Embryonic facial prominence (tissue), 1 donor: ENCODE measurements around the gene RPTOR.
"Not testable (repeated sequence)": the region's sequence is repeated elsewhere in the genome, so short reads cannot be mapped to it uniquely, and the experiment has no call there.

Experiments
- DNase-seq: peaks from one replicate; pipeline ENCODE4 v3.0.0-alpha.2; 2016; ENCODE audit errors: extremely low spot score

The RPTOR gene

GRCh38 chr17:80781807-80782277, 237.2 kb downstream of the RPTOR start:
- DNase-seq = no peak

GRCh38 chr17:80782536-80783427, 238.1 kb downstream of the RPTOR start:
- DNase-seq = no peak

GRCh38 chr17:80783486-80783885, 238.8 kb downstream of the RPTOR start:
- DNase-seq = no peak

- no peak for DNase-seq
These were observed 239.3 kb downstream of the RPTOR start for GRCh38 chr17:80783971-80784370.

- no peak for DNase-seq
These were observed 241.0 kb downstream of the RPTOR start for GRCh38 chr17:80785477-80786178.

GRCh38 chr17:80786470-80786869, 241.8 kb downstream of the RPTOR start:
- DNase-seq = no peak

GRCh38 chr17:80786887-80787286, 242.2 kb downstream of the RPTOR start:
- no peak for DNase-seq

GRCh38 chr17:80787881-80788280, 243.2 kb downstream of the RPTOR start:
- no peak for DNase-seq

GRCh38 chr17:80789356-80789902, 244.8 kb downstream of the RPTOR start:
- no peak for DNase-seq

- no peak for DNase-seq
These were observed 245.6 kb downstream of the RPTOR start for GRCh38 chr17:80790021-80790765.

- DNase-seq = no peak
These were observed 246.5 kb downstream of the RPTOR start for GRCh38 chr17:80790981-80791742.

GRCh38 chr17:80791758-80792284, 247.2 kb downstream of the RPTOR start:
- DNase-seq = no peak

GRCh38 chr17:80792373-80792781, 247.7 kb downstream of the RPTOR start:
- no peak for DNase-seq

GRCh38 chr17:80793421-80793820, 248.8 kb downstream of the RPTOR start:
- no peak for DNase-seq

GRCh38 chr17:80793851-80794267, 249.2 kb downstream of the RPTOR start:
- DNase-seq = no peak

- no peak for DNase-seq
These were observed 249.8 kb downstream of the RPTOR start for GRCh38 chr17:80794281-80795089.

GRCh38 chr17:80795090-80795580, 250.5 kb downstream of the RPTOR start:
- no peak for DNase-seq

GRCh38 chr17:80795754-80796153, 251.1 kb downstream of the RPTOR start:
- DNase-seq = no peak

GRCh38 chr17:80796430-80796861, 251.8 kb downstream of the RPTOR start:
- no peak for DNase-seq

- DNase-seq = not testable (repeated sequence)
These were observed 252.6 kb downstream of the RPTOR start for GRCh38 chr17:80797222-80797621.
